Mesothelial cell of epicardium (in vitro differentiated cells): ENCODE measurements around the gene OR52B6. TPM values are rescaled to one million over a fixed set of nuclear protein-coding genes. Genes with fewer than 3 reads are reported as not detected.

Experiments used
- DNase-seq, 2 experiments: peaks; one replicate each; pipeline ENCODE4 v3.0.0; 2021; ENCODE audit warnings: low spot score in 2 of 2; ENCODE audit not compliant: unreplicated experiment in 2 of 2
- H3K27ac Mint-ChIP-seq: 2 replicates; pipeline ENCODE4 v1.8.0; 2021; ENCODE audit warnings: mixed read lengths
- H3K27me3 Mint-ChIP-seq: 2 replicates; pipeline ENCODE4 v1.8.0; 2021; ENCODE audit warnings: low read depth, mixed read lengths
- H3K36me3 Mint-ChIP-seq: 2 replicates; pipeline ENCODE4 v1.8.0; 2021; ENCODE audit warnings: mixed read lengths
- H3K4me1 Mint-ChIP-seq: 2 replicates; pipeline ENCODE4 v1.8.0; 2021; ENCODE audit warnings: mixed read lengths
- H3K4me3 Mint-ChIP-seq: 2 replicates; pipeline ENCODE4 v1.8.0; 2021; ENCODE audit warnings: mild to moderate bottlenecking, moderate library complexity, mixed read lengths
- H3K9me3 Mint-ChIP-seq: 2 replicates; pipeline ENCODE4 v1.8.0; 2021; ENCODE audit warnings: mixed read lengths
- CTCF ChIP-seq: fragments of 200-600 bp; sonication (generic); IDR thresholded peaks from one replicate; pipeline ENCODE4 v1.5.0; 2021; ENCODE audit warnings: antibody characterized with exemption; ENCODE audit not compliant: unreplicated experiment
- total RNA-seq: library from RNA; stranded (reverse); gene quantifications from 3 replicates; pipeline ENCODE4 v1.2.1, GENCODE V29; 2021

Gene OR52B6
- total RNA-seq, 1 donor from 2014 or later = not detected

- TF ChIP-seq CTCF = no peak
- H3K36me3 Mint-ChIP-seq = no peaks in the 10 kb centered on the region
- no peaks in the 10 kb centered on the region for H3K4me1 Mint-ChIP-seq
- no peaks in the 10 kb centered on the region for H3K27me3 Mint-ChIP-seq
- H3K27ac Mint-ChIP-seq = no peak overlapping the region
- no peak for DNase-seq
- no peaks in the 10 kb centered on the region for H3K9me3 Mint-ChIP-seq
- H3K4me3 Mint-ChIP-seq = no peak overlapping the region
Observed at GRCh38 chr11:5546457-5546856, 34.2 kb upstream of the OR52B6 start.

- TF ChIP-seq CTCF = no peak
- Mint-ChIP-seq H3K27me3 (no peaks in the 10 kb centered on the region), H3K36me3 (no peaks in the 10 kb centered on the region), H3K4me3 (no peak overlapping the region), H3K9me3 (no peaks in the 10 kb centered on the region), H3K27ac (no peak overlapping the region), H3K4me1 (no peaks in the 10 kb centered on the region)
- DNase-seq = no peak
Observed at GRCh38 chr11:5547982-5548381, 32.7 kb upstream of the OR52B6 start.

- DNase-seq = no peak
- Mint-ChIP-seq H3K9me3 (no peaks in the 10 kb centered on the region), H3K36me3 (no peaks in the 10 kb centered on the region), H3K27ac (no peak within 1 kb of the TSS), H3K27me3 (no peaks in the 10 kb centered on the region), H3K4me1 (no peaks in the 10 kb centered on the region), H3K4me3 (no peak within 1 kb of the TSS)
- TF ChIP-seq CTCF = no peak
Observed at GRCh38 chr11:5548440-5548839, 32.2 kb upstream of the OR52B6 start, which contains the start of gene OR52H1. Gene OR52H1 (minus strand): TSS chr11:5548540. CDS start chr11:5545505, 3,035 bp downstream.

- no peak for TF ChIP-seq CTCF
- peaks cover 10% of the 10 kb centered on the region for H3K27me3 Mint-ChIP-seq
- H3K9me3 Mint-ChIP-seq = no peaks in the 10 kb centered on the region
Observed at GRCh38 chr11:5550440-5551095, 30.1 kb upstream of the OR52B6 start.

GRCh38 chr11:5553343-5553742, 27.3 kb upstream of the OR52B6 start:
- no peaks in the 10 kb centered on the region for H3K9me3 Mint-ChIP-seq
- DNase-seq = no peak
- no peak overlapping the region for H3K27ac Mint-ChIP-seq
- no peaks in the 10 kb centered on the region for H3K36me3 Mint-ChIP-seq
- peaks cover 16% of the 10 kb centered on the region for H3K27me3 Mint-ChIP-seq
- TF ChIP-seq CTCF = no peak
- no peak overlapping the region for H3K4me3 Mint-ChIP-seq
- H3K4me1 Mint-ChIP-seq = no peaks in the 10 kb centered on the region

More at GRCh38 chr11:5550440-5551095, 30.1 kb upstream of the OR52B6 start:
- Mint-ChIP-seq H3K4me1 (no peaks in the 10 kb centered on the region), H3K27ac (no peak overlapping the region), H3K4me3 (no peak overlapping the region), H3K36me3 (no peaks in the 10 kb centered on the region)
- no peak for DNase-seq
